GM21526 (cell line): Measurements from ENCODE around the gene IPO11.
"Not testable (repeated sequence)": the region's sequence is repeated elsewhere in the genome, so short reads cannot be mapped to it uniquely, and the experiment has no call there.

Source experiments
- ATAC-seq: cut with Tn5 transposase; IDR thresholded peaks from one replicate; pipeline ENCODE4 v1.9.1; 2021; ENCODE audit warnings: moderate library complexity; ENCODE audit not compliant: unreplicated experiment, low FRiP score

Gene IPO11

DNA sequence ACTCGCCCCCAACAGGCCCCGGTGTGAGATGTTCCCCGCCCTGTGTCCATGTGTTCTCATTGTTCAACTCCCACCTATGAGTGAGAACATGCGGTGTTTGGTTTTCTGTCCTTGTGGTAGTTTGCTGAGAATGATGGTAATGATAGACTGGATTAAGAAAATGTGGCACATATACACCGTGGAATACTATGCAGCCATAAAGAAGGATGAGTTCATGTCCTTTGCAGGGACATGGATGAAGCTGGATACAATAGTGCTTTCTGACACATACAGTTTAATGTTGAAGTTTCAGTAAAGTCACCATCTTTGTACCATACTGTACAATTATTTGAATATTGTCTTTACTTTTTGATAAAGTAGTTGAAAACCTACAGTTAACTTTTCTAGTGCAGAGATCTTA, 96.2 kb downstream of the IPO11 start:
- not testable (repeated sequence) for ATAC-seq

- no peak for ATAC-seq
Measured at GRCh38 chr5:62509806-62510205, 97.2 kb downstream of the IPO11 start.

DNA sequence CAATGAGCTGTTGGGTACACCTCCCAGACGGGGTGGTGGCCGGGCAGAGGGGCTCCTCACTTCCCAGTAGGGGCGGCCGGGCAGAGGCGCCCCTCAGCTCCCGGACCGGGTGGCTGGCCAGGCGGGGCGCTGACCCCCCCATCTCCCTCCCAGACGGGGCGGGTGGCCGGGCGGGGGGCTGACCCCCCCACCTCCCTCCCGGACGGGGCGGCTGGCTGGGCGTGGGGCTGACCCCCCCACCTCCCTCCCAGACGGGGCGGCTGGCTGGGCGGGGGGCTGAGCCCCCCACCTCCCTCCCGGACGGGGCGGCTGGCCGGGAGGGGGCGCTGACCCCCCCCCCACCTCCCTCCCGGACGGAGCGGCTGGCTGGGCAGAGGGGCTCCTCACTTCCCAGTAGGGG, 100.5 kb downstream of the IPO11 start:
- not testable (repeated sequence) for ATAC-seq

DNA sequence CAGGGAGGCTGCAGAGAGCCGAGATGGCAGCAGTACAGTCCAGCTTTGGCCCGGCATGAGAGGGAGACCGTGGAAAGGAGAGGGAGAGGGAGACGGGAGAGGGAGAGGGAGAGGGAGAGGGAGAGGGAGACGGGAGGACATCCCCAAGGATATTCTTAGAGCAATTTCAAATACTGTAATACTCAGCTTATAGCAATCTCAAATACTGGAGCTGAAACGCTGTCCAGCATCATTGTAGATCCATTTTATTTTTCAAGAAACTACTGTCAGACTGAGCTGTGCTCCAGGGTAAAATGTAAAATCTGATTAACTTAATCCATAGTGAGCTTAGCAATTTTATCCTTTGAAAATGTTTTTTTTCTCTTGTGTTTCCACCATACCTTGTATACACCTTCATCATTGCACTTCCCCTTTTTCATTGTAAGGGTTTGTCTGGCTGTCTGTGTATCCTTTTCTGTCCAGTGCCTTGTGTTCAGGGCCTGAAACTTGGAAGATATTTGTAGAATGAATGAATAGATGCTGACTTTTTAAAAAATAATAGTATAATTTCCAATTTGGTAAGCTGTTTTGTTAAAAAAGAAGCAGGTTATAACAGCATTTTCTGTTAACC, 102.1 kb downstream of the IPO11 start:
- ATAC-seq: no peak

DNA sequence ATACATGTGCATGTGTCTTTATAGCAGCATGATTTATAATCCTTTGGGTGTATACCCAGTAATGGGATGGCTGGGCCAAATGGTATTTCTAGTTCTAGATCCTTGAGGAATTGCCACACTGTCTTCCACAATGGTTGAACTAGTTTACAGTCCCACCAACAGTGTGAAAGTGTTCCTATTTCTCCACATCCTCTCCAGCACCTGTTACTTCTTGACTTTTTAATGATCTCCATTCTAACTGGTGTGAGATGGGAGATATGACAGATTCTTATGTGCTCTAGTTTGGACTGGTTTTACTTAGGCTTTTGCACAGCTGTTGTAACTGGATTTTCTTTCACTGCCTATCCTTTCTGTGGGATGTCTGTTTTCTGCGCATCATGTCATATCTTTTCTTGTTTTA, 108.2 kb downstream of the IPO11 start:
- ATAC-seq: not testable (repeated sequence)

DNA sequence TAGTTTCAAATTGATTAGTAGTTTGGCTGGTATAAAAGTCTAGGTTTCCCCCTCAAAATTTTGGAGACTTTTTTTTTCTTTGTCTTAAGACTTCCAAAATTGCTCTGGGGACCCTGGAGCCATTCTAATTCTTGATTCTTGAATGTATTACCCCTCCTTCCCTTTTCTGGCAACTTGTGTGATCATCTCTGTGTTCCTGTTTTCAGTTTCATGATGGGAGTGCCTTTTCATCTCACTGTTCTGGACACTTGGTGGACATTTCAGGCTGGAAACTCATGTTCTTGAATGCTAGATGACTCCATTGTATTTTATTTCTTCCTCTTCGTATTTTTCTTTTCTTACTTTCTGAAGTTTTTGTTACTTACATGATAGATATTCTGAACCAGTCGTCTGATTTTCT, 108.8 kb downstream of the IPO11 start:
- no peak for ATAC-seq

DNA sequence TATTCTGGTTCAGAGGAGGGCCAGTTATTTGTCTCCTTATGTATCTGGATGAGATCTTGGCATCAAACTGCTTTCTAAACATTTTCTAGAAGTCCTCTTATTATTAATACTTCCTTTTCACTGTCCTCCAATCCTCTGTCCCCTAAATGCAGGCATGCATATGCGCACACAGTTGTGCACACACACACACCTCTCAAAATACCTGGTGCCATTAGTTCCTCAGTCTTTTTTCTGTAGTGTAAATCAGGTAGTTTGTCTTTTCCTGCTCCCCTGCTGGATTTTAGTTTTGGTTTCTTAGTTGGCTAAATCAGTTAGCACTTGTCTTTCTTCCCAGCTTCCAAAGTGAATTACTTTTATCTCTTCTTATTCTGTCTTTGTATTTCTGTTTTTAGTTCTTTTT, 110.2 kb downstream of the IPO11 start:
- no peak for ATAC-seq

DNA sequence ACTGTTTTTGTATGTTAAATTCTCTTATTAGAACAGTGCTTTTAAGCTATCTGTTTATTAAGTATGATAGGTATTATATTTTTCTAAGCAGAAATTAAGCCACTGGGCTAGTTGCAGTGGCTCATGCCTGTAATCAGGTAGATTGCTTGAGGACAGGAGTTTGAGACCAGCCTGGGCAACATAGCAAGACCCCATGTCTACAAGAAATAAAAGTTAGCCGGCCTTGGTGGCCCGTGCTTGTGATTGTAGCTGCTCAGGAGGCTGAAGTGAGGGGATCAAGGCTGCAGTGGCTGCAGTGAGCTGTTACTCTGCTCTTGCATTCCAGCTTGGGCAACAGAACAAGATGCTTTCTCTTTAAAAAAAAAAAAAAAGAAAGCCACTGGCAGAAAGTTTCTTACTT, 121.0 kb downstream of the IPO11 start:
- ATAC-seq: no peak

- ATAC-seq: no peak
Measured at GRCh38 chr5:62534461-62535236, 122.1 kb downstream of the IPO11 start.

GRCh38 chr5:62536232-62536631, 123.7 kb downstream of the IPO11 start:
- no peak for ATAC-seq

- no peak for ATAC-seq
Measured at GRCh38 chr5:62536783-62537182, 124.2 kb downstream of the IPO11 start.

GRCh38 chr5:62538017-62538942, 125.7 kb downstream of the IPO11 start:
- peak; percentile 65 for ATAC-seq

DNA sequence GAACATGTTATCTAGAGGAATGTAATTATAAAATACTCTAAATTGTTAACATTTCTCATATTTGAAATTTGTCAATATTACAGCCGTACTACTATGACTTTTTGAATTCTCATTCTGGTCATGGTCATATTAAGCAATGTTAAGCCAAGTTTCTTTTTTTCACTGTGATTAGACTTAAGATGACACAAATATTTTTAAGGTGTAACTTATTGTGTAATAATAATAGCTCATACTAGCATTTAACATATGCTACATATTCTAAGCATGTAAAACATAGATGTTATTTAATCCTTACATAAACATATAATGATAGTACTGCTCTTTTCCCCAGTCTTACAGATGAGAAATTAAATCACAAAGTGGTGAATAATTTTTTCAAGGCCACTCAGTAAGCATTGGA, 130.2 kb downstream of the IPO11 start:
- ATAC-seq: no peak

- ATAC-seq: no peak
Measured at GRCh38 chr5:62547945-62548630, 135.5 kb downstream of the IPO11 start.

DNA sequence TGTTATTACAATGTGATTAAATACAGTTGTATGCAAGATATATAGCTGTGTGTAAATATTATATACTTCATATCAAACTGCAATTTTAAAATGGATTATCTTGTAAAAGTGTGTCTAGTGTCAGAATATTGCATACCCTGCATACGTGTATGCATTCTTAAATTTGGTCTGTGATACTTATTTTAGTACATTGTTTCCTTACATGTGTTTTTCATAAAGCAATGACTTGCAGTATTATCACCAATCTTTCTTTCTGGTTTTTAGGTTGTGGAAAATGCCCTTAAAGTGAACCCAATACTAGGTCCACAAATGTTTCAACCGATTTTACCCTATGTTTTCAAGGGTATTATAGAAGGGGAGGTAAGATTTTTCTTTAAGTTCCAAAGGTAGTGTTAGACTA, 137.5 kb downstream of the IPO11 start:
- no peak for ATAC-seq

DNA sequence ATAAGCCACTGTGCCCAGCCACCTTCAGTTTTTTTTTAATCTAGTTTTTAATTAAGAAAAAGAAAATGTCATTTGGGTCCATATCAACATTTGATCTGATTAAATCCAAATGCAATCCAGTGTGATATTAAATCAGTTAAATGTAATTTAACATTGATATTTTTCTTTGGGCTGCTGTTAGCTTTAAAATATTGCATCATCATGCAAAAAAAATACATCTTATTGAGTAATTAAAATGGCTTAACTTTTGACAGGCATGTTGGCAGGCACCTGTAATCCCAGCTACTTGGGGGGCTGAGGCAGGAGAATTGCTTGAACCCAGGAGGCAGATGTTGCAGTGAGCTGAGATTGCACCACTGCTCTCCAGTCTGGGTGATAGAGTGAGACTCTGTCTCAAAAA, 143.4 kb downstream of the IPO11 start:
- ATAC-seq: no peak

DNA sequence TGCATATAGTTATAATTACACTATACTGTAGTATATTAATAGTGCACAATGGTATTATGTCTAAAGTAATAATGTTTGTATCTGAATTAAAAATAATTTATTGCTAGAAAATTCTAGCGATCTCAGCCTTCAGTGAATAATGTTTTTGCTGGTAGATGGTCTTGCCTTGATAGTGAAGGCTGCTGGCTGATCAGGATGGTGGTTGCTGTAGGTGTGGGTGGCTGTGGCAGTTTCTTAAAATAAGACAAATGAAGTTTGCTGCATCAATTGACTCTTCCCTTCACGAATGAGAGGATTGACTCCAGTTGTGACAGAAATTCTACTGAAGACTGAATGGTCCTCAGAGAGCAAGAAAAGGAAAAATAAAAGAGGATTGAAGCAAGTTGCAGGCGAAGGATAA, 146.4 kb downstream of the IPO11 start:
- ATAC-seq: no peak

- ATAC-seq: no peak
Measured at GRCh38 chr5:62560786-62561185, 148.2 kb downstream of the IPO11 start.

DNA sequence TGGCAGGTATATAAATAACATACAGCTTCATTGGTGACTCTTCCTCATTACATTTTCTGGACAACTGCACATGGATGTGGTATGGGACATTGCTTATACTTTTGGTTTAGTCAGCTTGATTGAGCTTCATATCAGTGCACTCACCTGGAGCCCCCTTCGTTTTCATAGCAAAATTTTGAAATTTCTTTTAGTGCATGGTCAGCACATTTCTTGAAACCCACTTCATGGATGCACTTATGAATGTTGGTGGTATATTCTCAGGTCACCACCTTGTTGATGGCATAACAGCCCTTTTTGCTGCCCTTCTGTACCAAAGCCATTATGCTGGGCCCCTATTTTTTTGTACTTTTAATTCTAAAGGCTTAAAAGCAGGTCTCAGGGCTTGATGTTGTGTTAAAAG, 149.3 kb downstream of the IPO11 start:
- no peak for ATAC-seq

DNA sequence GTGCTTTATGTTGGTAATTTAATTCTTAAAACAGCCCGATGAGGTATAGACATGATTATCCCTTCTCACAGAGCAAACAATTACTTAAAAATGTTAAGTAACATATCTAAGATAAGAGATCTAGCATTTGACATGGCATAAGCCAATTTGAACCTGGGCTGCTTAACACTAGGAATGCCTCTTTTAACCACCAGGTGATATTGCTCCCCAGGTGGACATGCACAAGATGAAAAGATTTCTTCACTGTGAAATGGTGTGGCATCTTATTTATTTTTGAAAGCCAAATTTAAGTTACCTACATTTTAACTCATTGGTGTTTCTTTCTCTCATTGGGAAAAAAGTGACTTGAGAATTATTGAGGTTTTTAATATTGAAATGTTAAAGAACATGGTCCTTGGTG, 150.3 kb downstream of the IPO11 start:
- no peak for ATAC-seq

GRCh38 chr5:62564101-62564500, 151.5 kb downstream of the IPO11 start:
- no peak for ATAC-seq
